GM21528 (cell line): ENCODE measurements around the gene PITX1.
"Not testable (repeated sequence)": the region's sequence is repeated elsewhere in the genome, so short reads cannot be mapped to it uniquely, and the experiment has no call there.

Experiments
- ATAC-seq: cut with Tn5 transposase; IDR thresholded peaks from one replicate; pipeline ENCODE4 v1.9.1; 2021; ENCODE audit warnings: mild to moderate bottlenecking, moderate library complexity; ENCODE audit not compliant: unreplicated experiment, low FRiP score

Gene PITX1

GRCh38 chr5:135011355-135012032 lies 22.5 kb downstream of the PITX1 start:
- ATAC-seq = no peak

- no peak for ATAC-seq
Observed at GRCh38 chr5:135010502-135011354, 23.3 kb downstream of the PITX1 start.

- no peak for ATAC-seq
Observed at GRCh38 chr5:135009736-135010501, 24.1 kb downstream of the PITX1 start.

DNA sequence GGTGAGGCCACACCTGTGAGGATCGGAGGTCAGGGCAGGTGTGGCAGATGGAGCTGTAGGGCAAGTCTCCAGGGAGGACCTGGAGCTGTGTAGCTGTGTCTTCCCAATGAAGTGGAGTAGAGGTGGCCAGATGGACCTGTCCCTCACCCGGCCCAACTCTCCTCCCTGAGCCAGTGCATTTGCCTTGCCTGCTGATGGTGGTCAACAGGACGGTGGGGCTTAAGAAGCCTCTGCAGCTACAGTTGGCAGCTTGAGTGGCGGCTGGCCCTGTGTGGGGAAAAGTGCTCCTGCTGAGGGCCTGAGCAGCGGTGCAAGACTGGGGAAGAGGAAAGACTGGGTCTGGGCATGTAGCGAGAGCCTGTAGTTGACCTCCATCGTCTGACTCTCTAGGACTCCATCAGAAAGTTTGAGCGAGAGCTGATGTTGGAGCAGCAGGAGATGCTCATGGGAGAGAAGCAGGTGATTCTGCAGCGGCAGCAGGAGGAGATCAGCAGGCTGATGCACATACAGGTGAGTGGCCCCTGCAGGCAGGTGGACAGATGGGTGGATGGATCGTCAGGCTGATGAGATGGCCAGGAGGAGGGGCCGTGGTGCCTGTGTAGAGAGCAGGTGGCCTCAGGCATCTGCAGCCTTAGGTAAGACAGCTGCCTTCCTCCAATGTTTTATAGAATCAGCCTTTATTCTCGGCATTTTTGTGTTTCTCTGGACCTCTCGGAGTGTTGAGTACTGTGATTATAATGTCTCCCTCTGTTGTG lies 24.9 kb downstream of the PITX1 start:
- ATAC-seq = no peak

DNA sequence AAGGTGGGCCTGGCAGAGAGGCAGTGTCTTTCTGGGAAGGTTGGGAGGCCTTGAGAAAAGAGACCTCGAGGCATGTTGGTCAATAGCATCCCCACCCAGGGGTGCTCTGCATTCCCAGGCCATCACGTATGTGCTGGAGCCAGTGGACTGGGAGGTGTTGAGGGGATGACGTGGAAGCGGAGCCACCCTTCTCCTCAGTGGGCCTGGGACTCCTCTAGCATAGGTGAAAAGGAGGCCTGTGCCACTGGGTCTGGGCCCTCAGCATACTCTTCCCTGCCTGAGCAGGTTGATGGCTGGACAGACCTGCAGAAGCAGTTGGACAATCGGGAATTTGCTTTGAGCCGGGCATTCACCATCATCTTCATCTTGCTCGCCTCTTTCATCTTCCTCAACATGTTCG lies 25.5 kb downstream of the PITX1 start:
- no peak for ATAC-seq

DNA sequence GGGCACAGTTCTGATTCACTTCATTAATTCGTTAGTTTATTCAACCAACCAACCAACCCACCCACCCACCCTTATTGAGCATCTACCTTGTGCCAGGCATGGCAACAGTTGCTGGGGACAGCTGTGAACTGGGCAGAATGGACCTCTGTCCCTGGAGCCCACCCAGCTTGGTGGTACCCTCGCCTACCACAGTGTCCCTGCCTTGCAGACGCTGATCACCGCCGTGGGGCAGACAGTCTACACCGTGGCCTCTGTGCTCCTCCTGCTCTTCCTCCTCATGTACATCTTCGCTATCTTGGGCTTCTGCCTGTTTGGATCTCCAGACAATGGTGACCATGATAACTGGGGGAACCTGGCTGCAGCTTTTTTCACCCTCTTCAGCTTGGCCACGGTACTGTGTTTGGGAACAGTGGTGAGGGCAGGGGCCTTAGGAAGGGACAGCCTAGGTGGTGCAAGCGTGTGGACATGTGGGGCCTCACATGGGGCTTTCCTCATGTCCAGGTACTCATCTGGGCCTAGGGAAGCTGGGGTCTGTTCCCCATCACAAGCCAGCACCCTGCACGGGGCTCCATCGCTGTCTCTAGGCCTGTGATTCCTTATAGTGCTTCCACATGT lies 26.2 kb downstream of the PITX1 start:
- ATAC-seq = no peak

GRCh38 chr5:135007305-135007704 lies 26.7 kb downstream of the PITX1 start:
- ATAC-seq = no peak

- no peak for ATAC-seq
Observed at GRCh38 chr5:135005076-135005475, 29.0 kb downstream of the PITX1 start.

- no peak for ATAC-seq
Observed at GRCh38 chr5:135004376-135004775, 29.7 kb downstream of the PITX1 start.

DNA sequence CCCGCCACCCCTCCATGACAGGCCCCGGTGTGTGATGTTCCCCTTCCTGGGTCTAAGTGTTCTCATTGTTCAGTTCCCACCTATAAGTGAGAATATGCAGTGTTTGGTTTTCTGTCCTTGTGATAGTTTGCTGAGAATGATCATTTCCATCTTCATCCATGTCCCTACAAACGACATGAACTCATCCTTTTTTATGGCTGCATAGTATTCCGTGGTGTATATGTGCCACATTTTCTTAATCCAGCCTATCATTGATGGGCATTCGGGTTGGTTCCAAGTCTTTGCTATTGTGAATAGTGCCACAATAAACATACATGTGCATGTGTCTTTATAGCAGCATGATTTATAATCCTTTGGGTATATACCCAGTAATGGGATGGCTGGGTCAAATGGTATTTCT lies 36.0 kb downstream of the PITX1 start:
- not testable (repeated sequence) for ATAC-seq

DNA sequence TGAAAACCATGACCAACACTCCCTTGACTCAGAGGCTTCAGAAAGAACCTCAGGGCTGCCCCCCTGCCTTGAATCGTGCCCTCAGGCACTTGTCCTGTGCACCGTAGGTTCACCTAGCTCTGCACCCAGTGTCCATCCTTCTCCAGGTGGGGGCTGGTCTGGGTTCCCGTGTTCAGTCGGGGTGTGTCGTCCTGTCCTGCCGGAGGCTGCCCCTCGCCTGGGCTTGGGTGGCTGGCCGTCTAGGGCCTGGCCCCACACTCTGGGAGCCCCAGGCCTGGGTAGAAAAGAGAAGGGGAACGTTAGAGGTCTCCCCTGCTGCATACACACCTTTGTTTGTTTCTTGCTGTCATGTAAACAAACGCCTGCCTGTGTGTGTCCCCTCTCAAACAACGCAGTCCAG lies 37.0 kb downstream of the PITX1 start:
- no peak for ATAC-seq

DNA sequence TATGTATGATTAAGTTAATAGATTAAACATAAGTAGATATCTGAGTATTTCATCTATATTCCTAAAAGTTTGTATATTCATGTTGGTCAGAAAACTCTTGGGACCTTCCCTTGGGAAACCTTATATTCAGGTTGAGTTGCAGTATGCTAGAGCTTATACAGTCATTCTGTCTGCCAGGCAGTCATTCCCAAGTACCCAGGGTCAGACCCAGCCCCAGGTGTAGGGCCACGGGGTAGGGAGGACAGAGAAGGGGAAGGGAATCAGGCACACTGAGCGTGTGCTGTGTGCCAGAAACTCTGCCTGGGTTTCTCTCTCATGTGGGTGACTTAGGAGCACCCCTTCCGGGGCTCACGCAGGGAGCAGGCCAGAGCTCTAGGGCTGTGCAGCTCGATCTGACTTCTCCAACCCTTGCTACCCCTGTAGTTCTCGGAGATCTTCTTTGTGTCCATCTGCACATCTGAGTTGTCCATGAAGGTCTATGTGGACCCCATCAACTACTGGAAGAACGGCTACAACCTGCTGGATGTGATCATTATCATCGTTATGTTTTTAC lies 38.1 kb downstream of the PITX1 start:
- no peak for ATAC-seq

DNA sequence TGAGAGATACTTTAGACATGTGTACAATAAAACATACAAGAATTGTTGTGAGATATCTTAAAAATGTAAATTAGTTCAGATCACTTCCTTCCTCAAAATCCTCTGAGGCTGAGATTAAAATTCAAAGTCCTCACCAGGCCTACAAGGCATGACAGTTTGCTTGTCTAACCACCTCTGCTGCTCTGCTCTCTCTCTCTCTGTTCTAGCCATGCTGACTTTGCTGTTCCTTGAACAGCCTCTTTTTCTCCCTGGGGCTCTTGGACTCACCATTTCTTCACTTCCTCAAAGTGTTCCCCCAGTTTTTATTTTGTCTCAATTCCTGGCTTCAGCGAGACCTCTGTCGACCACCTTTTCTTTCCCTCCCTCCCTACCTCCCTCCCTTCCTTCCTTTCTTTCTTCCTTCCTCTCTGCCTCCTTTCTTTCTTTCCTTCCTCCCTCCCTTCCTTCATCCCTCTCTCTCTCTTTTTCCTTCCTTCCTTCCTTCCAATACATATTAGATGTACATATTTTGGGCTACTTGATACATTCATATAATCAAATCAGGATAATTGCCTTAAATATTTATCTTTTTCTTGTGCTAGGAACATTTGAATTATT lies 39.4 kb downstream of the PITX1 start:
- ATAC-seq = no peak

DNA sequence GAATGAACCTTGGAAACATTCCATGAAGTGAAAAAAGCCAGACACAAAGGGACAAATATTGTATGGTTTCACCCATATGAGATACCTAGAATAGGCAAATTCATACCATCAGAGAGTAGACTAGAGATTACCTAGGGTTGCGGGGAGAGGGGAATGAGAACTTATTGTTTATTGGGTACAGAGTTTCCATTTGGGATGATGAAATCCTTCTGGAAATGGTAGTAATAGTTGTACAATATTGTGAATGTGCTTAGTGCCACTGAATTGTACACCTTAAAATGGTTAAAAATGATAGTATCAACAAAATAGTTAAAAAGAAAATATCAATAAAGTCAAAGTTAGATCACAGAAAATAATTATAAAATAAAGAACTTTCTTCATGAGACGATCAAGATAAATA lies 40.9 kb downstream of the PITX1 start:
- no peak for ATAC-seq

GRCh38 chr5:134992148-134992547 lies 41.9 kb downstream of the PITX1 start:
- no peak for ATAC-seq

GRCh38 chr5:134990183-134990582 lies 43.8 kb downstream of the PITX1 start:
- not testable (repeated sequence) for ATAC-seq

DNA sequence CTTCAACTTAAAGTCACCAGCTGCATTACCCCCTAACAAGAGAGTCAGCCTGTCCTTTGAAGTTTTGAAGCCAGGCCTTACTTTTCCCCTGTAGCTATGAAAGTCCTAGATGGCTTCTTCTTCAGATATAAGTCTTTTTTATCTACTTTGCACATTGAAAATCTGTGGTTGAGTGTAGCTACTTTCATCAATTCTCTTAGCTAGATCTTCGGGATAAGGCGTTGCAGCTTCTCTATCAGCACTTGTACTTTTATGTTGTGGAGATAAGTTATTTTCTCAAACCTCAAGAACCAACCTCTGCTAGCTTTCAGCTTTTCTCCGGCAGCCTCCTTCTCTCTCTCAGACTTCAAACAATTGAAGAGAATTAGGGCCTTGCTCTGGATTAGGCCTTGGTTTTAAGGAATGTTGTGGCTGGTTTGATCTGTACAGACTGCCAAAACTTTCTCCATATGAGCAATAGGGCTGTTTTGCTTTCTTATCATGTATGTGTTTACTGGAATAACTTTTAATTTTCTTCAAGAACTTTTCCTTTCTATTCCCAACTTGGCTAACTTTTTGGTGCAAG lies 44.7 kb downstream of the PITX1 start:
- ATAC-seq = no peak

- ATAC-seq = no peak
Observed at GRCh38 chr5:134982230-134982629, 51.8 kb downstream of the PITX1 start.

GRCh38 chr5:134979416-134979815 lies 54.6 kb downstream of the PITX1 start:
- no peak for ATAC-seq
